GM04504 (cell line): ENCODE data around the gene POLE2.
"Not testable (repeated sequence)": the region's sequence is repeated elsewhere in the genome, so short reads cannot be mapped to it uniquely, and the experiment has no call there.

Source experiments
- DNase-seq: peaks from one replicate; pipeline ENCODE4 v3.0.0-alpha.2; 2012; ENCODE audit warnings: low read depth

POLE2 gene

DNA sequence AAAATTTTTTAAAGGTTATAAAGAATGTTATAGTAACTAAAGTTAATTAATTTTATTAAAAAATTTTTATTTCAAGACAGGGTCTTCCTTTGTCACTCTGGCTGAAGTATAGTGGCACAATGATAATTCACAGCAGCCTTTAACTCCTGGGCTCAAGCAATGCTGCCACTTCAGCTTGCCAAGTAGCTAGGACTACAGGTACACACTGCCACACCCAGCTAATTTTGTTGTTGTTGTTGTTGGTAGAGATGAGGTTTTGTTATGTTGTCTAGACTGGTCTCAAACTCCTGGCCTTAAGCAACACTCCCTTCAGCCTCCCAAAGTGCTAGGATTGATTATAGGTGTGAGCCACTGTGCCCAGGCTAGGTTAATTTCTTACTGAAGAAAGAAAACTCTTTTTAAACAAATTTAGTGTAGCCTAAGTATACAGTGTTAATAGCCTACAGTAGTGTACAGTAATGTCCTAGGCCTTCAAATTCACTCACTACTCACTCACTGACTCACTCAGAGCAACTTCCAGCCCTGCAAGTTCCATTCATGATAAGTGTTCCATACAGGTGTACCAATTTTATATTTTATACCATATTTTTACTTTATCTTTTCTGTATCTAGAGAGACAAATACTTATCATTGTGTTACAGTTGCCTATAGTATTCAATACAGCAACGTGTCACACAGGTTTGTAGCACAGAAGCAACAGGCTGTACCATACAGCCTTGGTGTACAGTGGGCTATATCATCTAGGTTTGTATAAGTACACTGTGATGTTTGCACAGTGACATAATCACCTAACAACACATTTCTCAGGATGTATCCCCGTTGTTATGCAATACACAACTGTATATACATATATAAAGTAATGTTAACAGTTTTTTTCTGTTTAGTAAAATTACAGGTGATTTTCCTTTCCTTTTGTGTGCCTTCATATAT, 28.2 kb downstream of the POLE2 start:
- DNase-seq, result no peak

DNA sequence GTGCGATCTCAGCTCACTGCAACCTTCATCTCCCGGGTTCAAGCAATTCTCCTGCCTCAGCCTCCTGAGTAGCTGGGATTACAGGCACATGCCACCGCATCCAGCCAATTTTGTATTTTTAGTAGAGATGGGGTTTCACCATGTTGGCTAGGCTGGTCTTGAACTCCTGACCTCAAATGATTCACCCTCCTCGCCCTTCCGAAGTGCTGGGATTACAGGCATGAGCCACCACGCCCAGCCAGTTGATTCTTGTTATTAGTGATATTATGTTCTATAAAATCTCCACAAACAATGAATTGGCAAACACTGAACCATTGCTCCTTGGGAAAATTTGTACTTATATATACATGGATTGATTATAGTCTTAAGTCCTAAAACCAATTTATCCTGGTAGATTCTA, 30.5 kb downstream of the POLE2 start:
- DNase-seq, result not testable (repeated sequence)

DNA sequence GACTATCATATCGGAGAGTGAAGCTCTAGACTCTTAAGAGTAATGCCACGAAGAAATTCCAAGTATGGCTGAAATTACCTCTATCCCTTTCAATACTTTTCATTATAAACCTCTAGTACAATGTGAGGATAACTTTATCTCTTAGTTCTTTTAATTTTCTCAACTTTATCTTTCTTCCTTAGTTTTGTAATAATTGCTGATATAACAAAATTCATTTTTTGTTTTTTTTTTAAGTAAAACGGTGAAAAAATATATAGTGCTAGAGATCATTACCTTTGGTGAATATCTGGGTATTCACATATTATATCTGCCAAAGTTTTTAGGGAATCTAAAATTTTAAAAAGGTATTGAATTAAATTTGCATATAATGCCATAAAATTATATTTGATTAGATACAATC, 33.5 kb downstream of the POLE2 start:
- no peak for DNase-seq

DNA sequence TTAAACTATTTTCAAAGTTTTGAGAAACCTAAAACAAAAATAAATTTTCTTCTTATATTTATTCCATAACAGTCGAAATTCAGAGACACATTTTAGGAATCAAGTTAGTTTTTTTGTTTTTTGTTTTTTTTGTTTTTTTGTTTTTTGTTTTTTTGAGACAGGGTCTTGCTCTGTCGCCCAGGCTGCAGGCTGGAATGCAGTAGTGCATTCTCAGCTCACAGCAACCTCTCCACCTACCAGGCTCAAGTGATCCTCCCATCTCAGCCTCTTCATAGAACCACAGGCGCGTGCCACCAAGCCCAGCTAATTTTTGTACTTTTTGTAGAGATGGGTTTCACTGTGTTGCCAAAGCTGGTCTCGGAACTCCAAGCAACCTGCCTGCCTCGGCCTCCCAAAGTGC, 34.5 kb downstream of the POLE2 start:
- no peak for DNase-seq

DNA sequence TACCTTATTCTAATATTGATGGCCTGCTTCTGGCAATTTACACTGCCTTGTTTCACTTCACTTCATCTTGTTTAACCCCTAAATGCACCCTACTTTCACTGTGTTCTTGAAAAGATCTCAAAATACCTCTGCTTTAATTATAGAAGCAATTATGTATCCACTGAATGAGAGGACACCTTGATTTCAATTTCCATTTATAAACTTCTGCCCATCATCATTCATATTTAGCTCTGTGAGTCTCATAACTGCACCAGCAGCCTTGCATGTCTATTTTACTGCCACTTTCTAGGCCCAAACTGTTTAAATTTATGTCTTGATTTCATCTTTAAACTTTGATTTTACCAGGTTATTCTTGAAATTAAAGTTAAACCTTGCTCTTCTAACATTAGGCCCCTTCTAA, 45.9 kb downstream of the POLE2 start:
- no peak for DNase-seq

DNA sequence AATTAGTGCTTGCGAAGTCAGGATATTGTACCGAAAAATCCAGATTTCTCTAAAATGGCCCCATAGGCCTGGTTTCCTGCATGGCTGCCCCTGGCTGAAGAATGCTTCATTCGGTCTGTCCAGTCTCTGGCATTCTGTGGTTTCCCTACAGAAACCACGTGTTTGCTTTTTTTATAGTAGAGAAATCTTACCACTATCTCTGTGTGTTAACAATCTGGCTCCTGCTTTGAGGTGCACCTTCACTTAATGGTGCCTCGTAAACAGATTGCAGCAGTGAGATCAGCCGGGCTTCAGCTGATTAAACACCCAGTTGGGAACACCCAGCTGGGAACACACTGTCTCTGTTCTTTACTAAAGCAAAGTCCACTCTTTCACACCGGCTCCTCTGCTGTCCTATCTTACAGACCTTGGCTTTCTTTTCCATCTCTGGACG, 46.3 kb downstream of the POLE2 start:
- no peak for DNase-seq

DNA sequence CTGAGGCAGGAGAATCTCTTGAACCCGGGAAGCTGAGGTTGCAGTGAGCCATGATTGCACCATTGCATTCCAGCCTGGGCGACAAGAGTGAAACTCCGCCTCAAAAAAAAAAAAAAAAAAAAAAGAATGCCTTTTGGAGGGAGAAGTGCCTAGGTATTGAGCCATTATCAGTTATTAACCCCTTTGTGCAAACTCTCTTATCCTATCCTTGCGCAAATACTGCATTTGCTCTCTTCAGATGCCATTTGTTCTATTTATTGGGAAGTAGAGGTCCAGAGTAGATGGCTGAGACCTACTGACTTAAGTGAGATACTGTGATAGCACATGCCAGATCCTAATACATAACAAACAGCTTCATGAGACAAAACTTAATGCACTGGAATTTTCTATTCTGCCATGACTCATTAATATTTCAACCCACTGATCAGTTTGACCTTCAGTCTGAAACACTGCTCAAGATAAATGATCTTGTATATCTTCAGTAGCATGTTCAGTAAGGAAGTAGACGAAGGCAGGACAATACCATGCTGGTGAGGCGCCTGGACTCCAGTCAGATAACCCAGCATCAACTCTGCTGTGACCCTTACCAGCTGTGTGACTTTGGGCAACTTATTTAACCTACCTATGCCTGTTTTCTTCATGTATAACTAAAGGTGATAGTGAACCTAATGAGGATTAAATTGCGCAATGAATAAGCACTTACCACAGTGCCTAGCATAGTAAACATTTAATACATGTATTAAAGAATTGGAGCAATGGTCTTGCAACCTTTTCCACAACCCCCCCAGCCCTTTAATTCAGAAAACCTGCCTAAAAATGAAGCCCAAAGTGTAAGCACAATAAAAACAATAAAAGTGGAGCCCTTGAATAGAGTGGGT, 47.2 kb downstream of the POLE2 start:
- no peak for DNase-seq

DNA sequence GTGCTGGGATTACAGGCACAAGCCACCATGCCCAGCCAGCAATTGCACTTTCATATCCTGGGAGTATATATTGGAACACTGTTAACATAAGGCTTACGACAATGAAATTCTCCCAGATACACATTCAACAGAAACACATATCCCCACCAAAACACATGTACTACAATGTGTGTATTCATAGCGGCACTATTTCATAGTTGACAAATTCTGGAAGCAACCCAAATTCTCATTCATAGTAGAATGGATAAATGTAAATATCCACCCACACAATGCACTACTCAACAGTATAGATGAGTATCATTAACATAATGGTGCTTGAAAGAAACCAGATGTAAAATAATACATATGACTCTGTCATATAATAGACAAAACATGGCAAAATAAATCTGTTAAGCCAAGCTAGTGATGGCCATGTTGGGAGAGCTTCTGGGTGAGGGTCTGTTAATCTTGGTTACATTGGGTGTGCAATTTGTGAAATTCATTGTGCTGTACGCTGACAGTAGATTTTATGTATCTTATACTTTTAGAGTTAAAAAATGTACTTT, 50.4 kb downstream of the POLE2 start:
- DNase-seq, result no peak

DNA sequence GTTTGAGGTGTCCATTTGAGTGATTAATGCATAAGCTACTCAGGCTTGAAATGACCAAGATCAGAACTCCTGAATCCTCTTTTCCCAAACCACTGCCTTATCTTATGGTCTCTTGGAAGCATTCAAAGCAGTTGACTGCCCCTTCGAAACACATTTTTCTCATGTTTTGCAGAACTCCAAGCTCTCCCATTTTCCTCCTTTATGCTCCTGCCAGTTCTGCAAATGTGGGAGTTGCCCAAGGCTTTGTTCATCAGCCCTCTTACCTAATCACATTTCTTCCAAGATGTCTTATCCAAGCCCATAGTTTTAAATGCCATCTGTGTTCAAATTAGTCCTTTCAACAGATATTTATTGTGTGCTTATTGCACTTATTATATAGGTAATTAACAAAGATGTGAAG, 51.1 kb downstream of the POLE2 start:
- no peak for DNase-seq

DNA sequence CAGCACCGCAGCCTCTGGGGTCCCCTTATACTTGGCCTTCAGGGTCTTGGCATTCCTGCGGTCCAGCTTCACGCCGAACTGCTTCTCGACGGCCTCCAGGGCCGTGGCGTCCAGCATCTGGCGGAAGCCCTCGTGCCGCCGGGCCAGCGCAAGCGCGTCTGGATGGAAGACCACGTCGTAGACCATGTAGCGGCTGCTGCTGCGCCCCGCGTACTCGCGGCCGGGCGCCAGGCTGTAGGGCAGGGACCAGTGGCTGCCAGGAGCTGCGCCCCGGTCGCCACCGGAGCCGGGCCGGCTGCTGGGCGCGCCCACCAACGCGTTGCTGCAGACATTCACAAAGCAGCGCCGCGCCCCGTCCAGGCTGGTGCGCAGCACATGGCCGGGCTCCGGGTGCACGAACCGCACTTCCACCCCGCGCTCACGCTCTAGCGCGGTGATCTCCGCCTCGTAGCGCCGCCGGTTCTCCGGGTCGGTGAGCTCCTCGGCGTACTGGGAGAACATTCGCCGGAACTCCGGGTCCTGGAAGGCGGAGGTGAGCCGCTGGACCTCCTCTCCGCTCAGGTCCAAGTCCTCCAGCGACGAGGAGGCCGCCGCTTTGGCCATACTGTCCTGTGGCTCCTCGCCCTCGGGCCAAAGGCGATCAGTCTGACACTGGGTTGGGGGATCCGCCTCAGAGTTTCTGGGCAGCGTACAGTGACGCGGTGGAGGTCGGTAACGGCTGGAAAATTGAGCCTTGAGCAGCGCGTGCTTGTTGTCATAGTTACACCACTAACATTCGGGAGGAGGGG, 53.3 kb downstream of the POLE2 start, which contains the start of gene DNAAF2:
Gene DNAAF2, minus strand, starts transcription at position 698 of the 788 bp plus-strand sequence. Its CDS starts 95 bp downstream, at position 603.
- DNase-seq, result peak; percentile 47

DNA sequence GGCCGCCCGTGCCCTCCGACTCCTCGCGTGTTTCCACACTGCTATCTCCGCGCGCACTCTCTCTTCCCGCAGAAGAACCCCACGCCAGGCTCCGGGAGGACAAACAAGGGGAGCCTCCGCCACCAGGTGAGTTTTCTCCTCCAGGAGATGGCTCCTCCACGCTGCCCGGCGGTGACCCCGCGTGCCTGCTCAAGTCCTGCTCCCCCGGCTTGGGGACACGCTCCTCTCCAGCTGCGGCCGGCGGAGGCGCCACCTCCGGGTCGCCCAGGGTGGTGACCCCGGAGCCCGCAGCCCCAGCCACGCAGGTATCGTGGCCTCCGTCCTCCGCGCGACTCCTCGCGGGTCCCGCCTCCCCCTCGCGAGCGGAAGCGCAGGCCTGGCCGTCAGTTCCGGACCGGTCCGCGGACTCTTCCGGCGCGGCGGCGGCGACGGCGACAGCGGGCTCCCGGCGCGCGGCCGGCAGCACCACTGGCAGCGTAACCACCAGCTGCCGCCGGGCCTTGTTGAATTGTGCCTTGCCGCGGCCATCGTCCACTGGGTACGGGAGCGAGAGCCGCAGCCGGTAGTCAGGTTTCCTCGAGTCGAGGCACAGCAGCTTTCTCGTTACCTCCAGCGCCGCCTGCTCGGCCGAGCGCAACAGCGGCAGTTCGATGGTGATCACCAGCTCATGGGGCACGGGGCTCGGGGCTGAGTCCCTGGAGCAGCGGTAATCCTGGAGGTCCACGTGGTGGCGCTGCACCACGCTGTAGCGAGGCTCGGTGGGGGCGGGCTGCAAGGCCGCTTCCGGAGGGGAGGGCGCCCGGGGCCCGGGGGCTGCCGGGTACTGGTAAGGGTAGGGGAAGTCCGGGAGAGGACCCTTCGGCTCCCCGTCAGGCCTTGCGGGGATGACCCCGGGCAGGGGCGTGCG, 54.1 kb downstream of the POLE2 start:
- DNase-seq, result peak; percentile 82

DNA sequence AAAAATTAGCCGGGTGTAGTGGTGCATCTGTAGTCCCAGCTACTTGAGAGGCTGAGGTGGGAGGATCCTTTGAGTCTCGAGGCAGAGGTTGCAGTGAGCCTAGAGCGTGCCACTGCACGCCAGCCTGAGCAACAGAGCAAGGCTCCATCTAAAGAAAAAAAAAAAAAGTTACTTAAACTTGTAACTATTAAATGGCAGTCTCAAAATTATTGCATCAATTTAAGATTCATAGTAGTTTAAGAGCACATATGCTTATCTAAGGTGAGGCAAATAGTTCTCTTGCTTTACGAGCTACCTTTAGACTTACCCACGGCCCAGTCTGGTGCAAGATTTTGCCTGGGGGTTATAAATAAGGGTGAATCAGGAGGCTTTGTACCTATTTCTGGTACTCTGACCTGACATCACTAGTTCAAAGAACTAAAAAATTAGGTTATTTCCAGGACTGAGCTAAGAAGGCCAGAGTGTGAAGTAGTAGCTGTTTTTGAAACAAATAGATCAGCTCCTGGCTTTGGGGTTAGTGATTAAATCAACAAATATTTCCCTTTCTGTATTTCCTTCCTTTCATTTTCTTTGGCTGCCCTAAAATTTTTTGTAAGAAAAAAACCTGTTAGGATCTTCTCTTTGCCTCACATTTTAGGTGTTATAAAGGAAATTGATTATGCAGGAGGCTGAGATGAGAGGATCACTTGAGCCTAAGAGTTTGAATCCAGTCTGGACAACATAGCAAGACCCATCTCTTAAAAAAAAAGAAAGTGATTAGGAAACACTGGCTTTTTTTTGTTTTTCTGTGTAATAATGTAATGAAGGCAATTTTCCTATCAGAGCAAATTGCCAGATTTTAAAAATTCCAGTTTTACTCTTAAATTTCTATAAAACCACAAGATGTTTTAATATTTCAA, 63.8 kb downstream of the POLE2 start:
- no peak for DNase-seq

DNA sequence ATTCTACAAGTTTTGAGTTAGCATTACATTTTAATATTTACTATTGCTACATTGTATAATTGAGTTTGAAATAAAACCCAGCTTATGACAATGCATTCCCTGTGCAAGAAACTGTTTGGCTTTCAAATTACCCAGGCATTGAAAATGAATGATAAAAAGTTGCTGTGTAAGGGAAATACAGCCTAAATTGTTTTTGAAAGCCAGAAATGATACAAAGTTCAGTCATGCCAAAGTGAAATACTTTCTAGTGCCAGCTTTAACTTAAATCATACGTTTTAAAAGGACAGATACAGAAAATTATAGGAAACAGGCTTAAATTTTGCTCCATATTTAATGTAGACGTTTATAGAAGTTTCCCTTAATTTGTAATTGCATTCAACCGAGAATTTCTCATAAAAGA, 64.6 kb downstream of the POLE2 start:
- DNase-seq, result no peak

DNA sequence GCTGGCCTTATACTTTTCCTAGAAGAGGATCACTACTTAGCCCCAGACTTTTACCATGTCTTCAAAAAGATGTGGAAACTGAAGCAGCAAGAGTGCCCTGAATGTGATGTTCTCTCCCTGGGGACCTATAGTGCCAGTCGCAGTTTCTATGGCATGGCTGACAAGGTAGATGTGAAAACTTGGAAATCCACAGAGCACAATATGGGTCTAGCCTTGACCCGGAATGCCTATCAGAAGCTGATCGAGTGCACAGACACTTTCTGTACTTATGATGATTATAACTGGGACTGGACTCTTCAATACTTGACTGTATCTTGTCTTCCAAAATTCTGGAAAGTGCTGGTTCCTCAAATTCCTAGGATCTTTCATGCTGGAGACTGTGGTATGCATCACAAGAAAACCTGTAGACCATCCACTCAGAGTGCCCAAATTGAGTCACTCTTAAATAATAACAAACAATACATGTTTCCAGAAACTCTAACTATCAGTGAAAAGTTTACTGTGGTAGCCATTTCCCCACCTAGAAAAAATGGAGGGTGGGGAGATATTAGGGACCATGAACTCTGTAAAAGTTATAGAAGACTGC, 65.9 kb downstream of the POLE2 start:
- no peak for DNase-seq

DNA sequence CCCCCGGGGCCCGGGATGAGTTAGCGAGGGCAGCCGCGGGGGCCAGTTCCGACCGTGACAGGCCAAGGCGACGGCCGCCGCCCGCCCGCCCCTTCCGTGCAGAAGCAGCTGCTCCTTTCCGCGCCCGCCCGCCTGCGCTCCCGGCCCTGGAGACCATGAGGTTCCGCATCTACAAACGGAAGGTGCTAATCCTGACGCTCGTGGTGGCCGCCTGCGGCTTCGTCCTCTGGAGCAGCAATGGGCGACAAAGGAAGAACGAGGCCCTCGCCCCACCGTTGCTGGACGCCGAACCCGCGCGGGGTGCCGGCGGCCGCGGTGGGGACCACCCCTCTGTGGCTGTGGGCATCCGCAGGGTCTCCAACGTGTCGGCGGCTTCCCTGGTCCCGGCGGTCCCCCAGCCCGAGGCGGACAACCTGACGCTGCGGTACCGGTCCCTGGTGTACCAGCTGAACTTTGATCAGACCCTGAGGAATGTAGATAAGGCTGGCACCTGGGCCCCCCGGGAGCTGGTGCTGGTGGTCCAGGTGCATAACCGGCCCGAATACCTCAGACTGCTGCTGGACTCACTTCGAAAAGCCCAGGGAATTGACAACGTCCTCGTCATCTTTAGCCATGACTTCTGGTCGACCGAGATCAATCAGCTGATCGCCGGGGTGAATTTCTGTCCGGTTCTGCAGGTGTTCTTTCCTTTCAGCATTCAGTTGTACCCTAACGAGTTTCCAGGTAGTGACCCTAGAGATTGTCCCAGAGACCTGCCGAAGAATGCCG, 66.7 kb downstream of the POLE2 start:
- no peak for DNase-seq

DNA sequence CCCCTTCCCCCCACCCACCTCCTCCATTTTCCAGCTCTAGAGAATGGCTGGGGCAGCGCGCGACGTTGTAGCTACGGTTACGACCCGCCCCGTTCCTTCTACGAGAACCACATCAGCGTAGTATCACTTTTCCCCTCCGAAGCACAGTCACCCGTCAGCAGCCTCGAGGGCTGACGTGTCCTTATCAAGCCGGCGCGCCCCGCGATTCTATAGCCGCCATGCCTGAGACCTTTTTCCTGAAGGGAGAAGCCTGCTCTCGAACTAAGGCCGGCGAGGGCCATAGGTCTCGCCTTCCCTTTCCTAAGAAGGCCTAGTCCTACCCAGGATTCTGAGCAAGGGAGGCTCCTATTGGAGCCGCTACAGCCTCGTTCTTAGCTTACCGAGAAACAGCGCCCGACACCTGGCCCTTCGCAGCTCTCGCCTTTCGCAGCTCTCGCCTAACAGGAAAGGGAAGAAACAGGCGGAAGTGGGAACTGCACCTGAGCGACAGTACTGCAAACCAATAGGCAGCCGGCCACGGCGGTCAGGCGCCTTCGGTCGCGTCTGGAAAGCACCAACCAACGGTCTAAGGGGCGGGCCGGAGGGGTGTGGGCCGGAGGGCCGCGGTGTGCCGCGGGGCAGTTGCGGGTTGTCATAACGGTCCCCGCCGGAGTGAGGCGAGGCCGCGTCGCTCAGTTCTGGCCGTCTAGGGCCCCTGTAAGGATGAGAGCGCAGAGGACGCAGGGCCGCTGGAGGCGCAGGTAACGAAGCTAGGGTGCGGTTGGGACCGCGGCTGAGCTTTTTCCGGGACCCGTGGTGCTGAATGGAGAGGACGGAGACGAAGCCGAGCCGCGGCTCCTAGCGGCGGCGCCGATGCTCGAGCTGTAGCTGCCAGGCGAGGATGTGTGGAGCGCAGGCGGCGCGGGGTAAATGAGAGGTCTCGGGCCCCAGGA, 67.6 kb downstream of the POLE2 start, which contains the start of the genes MGAT2 and RPL36AL:
Gene MGAT2, plus strand, starts transcription at position 618 of the 932 bp plus-strand sequence. CDS start 470 bp downstream, outside the sequence.
Gene RPL36AL, minus strand, starts transcription at position 445 of the 932 bp plus-strand sequence. CDS start 1,522 bp downstream, outside the sequence.
- DNase-seq, result peak; percentile 98

DNA sequence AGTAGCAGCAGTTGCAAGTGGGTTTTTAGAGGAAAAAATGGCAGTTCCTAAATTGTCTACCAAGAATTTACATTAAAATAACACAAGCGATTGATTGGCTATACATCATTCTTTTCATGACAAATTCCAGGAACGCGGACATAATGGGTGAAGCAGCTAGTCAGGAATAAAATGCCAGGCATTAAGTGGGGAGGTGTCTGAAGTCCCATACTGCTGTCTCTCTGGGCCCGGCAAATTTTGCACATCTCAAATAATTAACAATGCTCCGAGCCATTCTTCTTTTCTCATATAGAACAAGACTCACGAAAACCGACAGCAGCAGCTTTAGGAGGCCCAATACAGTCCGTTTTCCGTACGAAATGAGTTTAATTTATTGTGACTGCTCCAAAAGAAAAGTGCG, 68.3 kb downstream of the POLE2 start:
- no peak for DNase-seq
